Measurements from ENCODE around the gene LARGE2. TPM values are rescaled to one million over a fixed set of nuclear protein-coding genes. Genes with fewer than 3 reads are reported as not detected.

Gene LARGE2
- total RNA-seq, 1 donor from 2014 or later: 59.7 TPM

- no peak for TF ChIP-seq CTCF (IDR thresholded peaks at IDR 0.05)
- Mint-ChIP-seq H3K4me3 (peak overlapping the region; percentile 60), H3K27ac (peak overlapping the region; percentile 46), H3K27me3 (peaks cover 15% of the 10 kb centered on the region), H3K9me3 (no peaks in the 10 kb centered on the region), H3K36me3 (ENCODE audit: low read depth) (no peaks in the 10 kb centered on the region), H3K4me1 (peaks cover 12% of the 10 kb centered on the region)
- intact Hi-C loops (cut with micrococcal nuclease): no loop called here
- CTCF ChIA-PET: interaction anchor here (0.6 to 1.5 kb wide), 2 partner anchors 35 to 64 kb away, joined by 3 to 7 read pairs; no protein-coding TSS in a partner anchor
- DNase-seq (no peak), ATAC-seq (ENCODE audit: low read depth) (no peak)
- POLR2A ChIA-PET: interaction anchor here (0.9 kb wide), 1 partner anchor 16 kb away, joined by 5 read pairs; the partner anchor contains the start of gene PEX16
Measured at GRCh38 chr11:45900916-45901617, 21.4 kb upstream of the LARGE2 start.

- ChIA-PET POLR2A (no interaction called here), CTCF (interaction anchor here (0.6 kb wide), 1 partner anchor 34 kb away, joined by 3 read pairs; no protein-coding TSS in a partner anchor)
- no peak overlapping the region for H3K4me3 Mint-ChIP-seq
- peaks cover 16% of the 10 kb centered on the region for H3K4me1 Mint-ChIP-seq
- no peak for DNase-seq
- intact Hi-C loops (cut with micrococcal nuclease): no loop called here
- H3K27ac Mint-ChIP-seq: no peak overlapping the region
- no peak for ATAC-seq (ENCODE audit: low read depth)
- H3K36me3 Mint-ChIP-seq (ENCODE audit: low read depth): no peaks in the 10 kb centered on the region
- no peak for TF ChIP-seq CTCF (IDR thresholded peaks at IDR 0.05)
- H3K27me3 Mint-ChIP-seq: peaks cover 15% of the 10 kb centered on the region
- H3K9me3 Mint-ChIP-seq: no peaks in the 10 kb centered on the region
Measured at GRCh38 chr11:45901626-45902025, 20.8 kb upstream of the LARGE2 start.

- CTCF ChIA-PET: no interaction called here
- TF ChIP-seq CTCF (IDR thresholded peaks at IDR 0.05): no peak
- Mint-ChIP-seq H3K4me1 (peaks cover 19% of the 10 kb centered on the region), H3K4me3 (no peak overlapping the region), H3K27me3 (peaks cover 10% of the 10 kb centered on the region), H3K9me3 (no peaks in the 10 kb centered on the region), H3K36me3 (ENCODE audit: low read depth) (no peaks in the 10 kb centered on the region), H3K27ac (no peak overlapping the region)
- DNase-seq: no peak
- no peak for ATAC-seq (ENCODE audit: low read depth)
- intact Hi-C loops (cut with micrococcal nuclease): no loop called here
- POLR2A ChIA-PET: interaction anchor here (1.6 kb wide), 1 partner anchor 15 kb away, joined by 4 read pairs; the partner anchor contains the start of gene PEX16
Measured at GRCh38 chr11:45902452-45903380, 19.7 kb upstream of the LARGE2 start.

- H3K27me3 Mint-ChIP-seq: peaks cover 4% of the 10 kb centered on the region
- DNase-seq: no peak
- H3K4me3 Mint-ChIP-seq: no peak overlapping the region
- intact Hi-C loops (cut with micrococcal nuclease): no loop called here
- CTCF ChIA-PET: no interaction called here
- H3K9me3 Mint-ChIP-seq: no peaks in the 10 kb centered on the region
- POLR2A ChIA-PET: interaction anchor here (1.3 kb wide), 1 partner anchor 12 kb away, joined by 4 read pairs; no protein-coding TSS in a partner anchor
- H3K36me3 Mint-ChIP-seq (ENCODE audit: low read depth): peaks cover 5% of the 10 kb centered on the region
- H3K27ac Mint-ChIP-seq: no peak overlapping the region
- H3K4me1 Mint-ChIP-seq: peaks cover 15% of the 10 kb centered on the region
- TF ChIP-seq CTCF (IDR thresholded peaks at IDR 0.05): no peak
- ATAC-seq (ENCODE audit: low read depth): no peak
Measured at GRCh38 chr11:45904309-45904915, 18.0 kb upstream of the LARGE2 start.

Data from activated B cell treated with CpG ODN at 0.5 μM for 24 hours (primary cell).